ENCODE data around the gene GTF2H1.

Gene GTF2H1

GRCh38 chr11:18313965-18314763 lies 8.2 kb upstream of the GTF2H1 start:
- Histone ChIP-seq H3K23ac (ENCODE audit: low read length in 2 of 2) (no peak overlapping the region), H2BK12ac (ENCODE audit: low read length in 2 of 2) (no peak overlapping the region), H3K27ac (ENCODE audit: low read length, poor library complexity, severe bottlenecking) (peak overlapping the region; percentile 80), H3K18ac (ENCODE audit: low read depth in 1 of 2, low read length in 2 of 2) (no peak overlapping the region), H2BK5ac (ENCODE audit: low read depth, low read length, poor library complexity, severe bottlenecking) (peak overlapping the region; percentile 82), H2AFZ (ENCODE audit: low read depth, low read length) (no peak overlapping the region), H3K4me2 (ENCODE audit: low read length, poor library complexity, severe bottlenecking) (no peak overlapping the region), H3K4me1 (ENCODE audit: control insufficient read depth, insufficient read depth, low read depth, low read length) (peaks cover 4% of the 10 kb centered on the region), H3K36me3 (ENCODE audit: control insufficient read depth in 1 of 2, insufficient read depth in 2 of 2, low read depth in 1 of 2, low read length in 2 of 2) (peaks cover 5 to 21% of the 10 kb centered on the region in 2 experiments), H2BK120ac (ENCODE audit: low read depth, low read length) (no peak overlapping the region), H4K8ac (ENCODE audit: low read length) (no peak overlapping the region), H3K27me3 (ENCODE audit: control insufficient read depth in 1 of 2, insufficient read depth in 1 of 2, low read length in 2 of 2) (no peaks in the 10 kb centered on the region), H3K4me3 (ENCODE audit: insufficient read depth in 1 of 2, low read depth in 1 of 2, low read length in 2 of 2) (no peak overlapping the region), H3K9ac (ENCODE audit: low read length) (no peak overlapping the region), H2AK5ac (ENCODE audit: low read length, severe bottlenecking) (peak overlapping the region; percentile 100), H2BK15ac (ENCODE audit: low read depth, poor library complexity, severe bottlenecking) (no peak overlapping the region), H4K91ac (ENCODE audit: low read length) (no peak overlapping the region), H3K4ac (ENCODE audit: low read depth in 1 of 2, low read length in 2 of 2) (no peak overlapping the region), H3K79me1 (replicated peaks; ENCODE audit: low read length, poor library complexity, severe bottlenecking) (peaks cover 29% of the 10 kb centered on the region), H3K9me3 (ENCODE audit: control insufficient read depth, low read length) (no peaks in the 10 kb centered on the region), H3K14ac (ENCODE audit: low read length in 2 of 2) (no peak overlapping the region)
- WGBS = 95% methylated on average over 10 of the region's 10 CpGs
- DNase-seq = peak; percentile 54

GRCh38 chr11:18314784-18315523 lies 7.4 kb upstream of the GTF2H1 start:
- no peak overlapping the region for H2BK12ac ChIP-seq (ENCODE audit: low read length in 2 of 2)
- H3K18ac ChIP-seq (ENCODE audit: low read depth in 1 of 2, low read length in 2 of 2) = no peak overlapping the region
- H3K14ac ChIP-seq (ENCODE audit: low read length in 2 of 2) = no peak overlapping the region
- no peak overlapping the region for H3K27ac ChIP-seq (ENCODE audit: low read length, poor library complexity, severe bottlenecking)
- no peak overlapping the region for H3K9ac ChIP-seq (ENCODE audit: low read length)
- no peak overlapping the region for H3K23ac ChIP-seq (ENCODE audit: low read length in 2 of 2)
- H3K36me3 ChIP-seq (ENCODE audit: control insufficient read depth in 1 of 2, insufficient read depth in 2 of 2, low read depth in 1 of 2, low read length in 2 of 2) = peaks cover 2 to 13% of the 10 kb centered on the region in 2 experiments
- no peak overlapping the region for H3K4me3 ChIP-seq (ENCODE audit: insufficient read depth in 1 of 2, low read depth in 1 of 2, low read length in 2 of 2)
- no peak overlapping the region for H2AFZ ChIP-seq (ENCODE audit: low read depth, low read length)
- H3K4me2 ChIP-seq (ENCODE audit: low read length, poor library complexity, severe bottlenecking) = no peak overlapping the region
- H4K8ac ChIP-seq (ENCODE audit: low read length) = no peak overlapping the region
- 96% methylated on average over 6 of the region's 9 CpGs for WGBS
- no peak overlapping the region for H3K4ac ChIP-seq (ENCODE audit: low read depth in 1 of 2, low read length in 2 of 2)
- H2BK120ac ChIP-seq (ENCODE audit: low read depth, low read length) = no peak overlapping the region
- H3K27me3 ChIP-seq (ENCODE audit: control insufficient read depth in 1 of 2, insufficient read depth in 1 of 2, low read length in 2 of 2) = no peaks in the 10 kb centered on the region
- H3K4me1 ChIP-seq (ENCODE audit: control insufficient read depth, insufficient read depth, low read depth, low read length) = peaks cover 4% of the 10 kb centered on the region
- peak overlapping the region; percentile 82 for H2BK5ac ChIP-seq (ENCODE audit: low read depth, low read length, poor library complexity, severe bottlenecking)
- H2BK15ac ChIP-seq (ENCODE audit: low read depth, poor library complexity, severe bottlenecking) = no peak overlapping the region
- H4K91ac ChIP-seq (ENCODE audit: low read length) = no peak overlapping the region
- no peaks in the 10 kb centered on the region for H3K9me3 ChIP-seq (ENCODE audit: control insufficient read depth, low read length)
- H2AK5ac ChIP-seq (ENCODE audit: low read length, severe bottlenecking) = peak overlapping the region; percentile 100
- DNase-seq = no peak
- peaks cover 26% of the 10 kb centered on the region for H3K79me1 ChIP-seq (replicated peaks; ENCODE audit: low read length, poor library complexity, severe bottlenecking)

- H2BK120ac ChIP-seq (ENCODE audit: low read depth, low read length) = no peak overlapping the region
- no peak overlapping the region for H4K8ac ChIP-seq (ENCODE audit: low read length)
- peaks cover 20% of the 10 kb centered on the region for H3K79me1 ChIP-seq (replicated peaks; ENCODE audit: low read length, poor library complexity, severe bottlenecking)
- H3K14ac ChIP-seq (ENCODE audit: low read length in 2 of 2) = no peak overlapping the region
- no peak overlapping the region for H3K23ac ChIP-seq (ENCODE audit: low read length in 2 of 2)
- no peak overlapping the region for H3K4me2 ChIP-seq (ENCODE audit: low read length, poor library complexity, severe bottlenecking)
- peaks cover 4% of the 10 kb centered on the region for H3K4me1 ChIP-seq (ENCODE audit: control insufficient read depth, insufficient read depth, low read depth, low read length)
- H2BK15ac ChIP-seq (ENCODE audit: low read depth, poor library complexity, severe bottlenecking) = no peak overlapping the region
- H2BK12ac ChIP-seq (ENCODE audit: low read length in 2 of 2) = no peak overlapping the region
- peaks cover 2 to 3% of the 10 kb centered on the region in 2 experiments for H3K36me3 ChIP-seq (ENCODE audit: control insufficient read depth in 1 of 2, insufficient read depth in 2 of 2, low read depth in 1 of 2, low read length in 2 of 2)
- DNase-seq = no peak
- no peak overlapping the region for H4K91ac ChIP-seq (ENCODE audit: low read length)
- H3K18ac ChIP-seq (ENCODE audit: low read depth in 1 of 2, low read length in 2 of 2) = no peak overlapping the region
- no peaks in the 10 kb centered on the region for H3K9me3 ChIP-seq (ENCODE audit: control insufficient read depth, low read length)
- no peak overlapping the region for H3K4ac ChIP-seq (ENCODE audit: low read depth in 1 of 2, low read length in 2 of 2)
- H2BK5ac ChIP-seq (ENCODE audit: low read depth, low read length, poor library complexity, severe bottlenecking) = no peak overlapping the region
- H3K4me3 ChIP-seq (ENCODE audit: insufficient read depth in 1 of 2, low read depth in 1 of 2, low read length in 2 of 2) = no peak overlapping the region
- H2AK5ac ChIP-seq (ENCODE audit: low read length, severe bottlenecking) = no peak overlapping the region
- 100% methylated on average over 2 of the region's 2 CpGs for WGBS
- no peak overlapping the region for H2AFZ ChIP-seq (ENCODE audit: low read depth, low read length)
- H3K27ac ChIP-seq (ENCODE audit: low read length, poor library complexity, severe bottlenecking) = no peak overlapping the region
- no peaks in the 10 kb centered on the region for H3K27me3 ChIP-seq (ENCODE audit: control insufficient read depth in 1 of 2, insufficient read depth in 1 of 2, low read length in 2 of 2)
- no peak overlapping the region for H3K9ac ChIP-seq (ENCODE audit: low read length)
Observed at GRCh38 chr11:18315893-18316292, 6.5 kb upstream of the GTF2H1 start.

GRCh38 chr11:18317551-18317950 lies 4.8 kb upstream of the GTF2H1 start:
- H3K4me3 ChIP-seq (ENCODE audit: insufficient read depth in 1 of 2, low read depth in 1 of 2, low read length in 2 of 2) = no peak overlapping the region
- no peak overlapping the region for H2BK15ac ChIP-seq (ENCODE audit: low read depth, poor library complexity, severe bottlenecking)
- no peak overlapping the region for H3K9ac ChIP-seq (ENCODE audit: low read length)
- H3K4ac ChIP-seq (ENCODE audit: low read depth in 1 of 2, low read length in 2 of 2) = no peak overlapping the region
- H2AFZ ChIP-seq (ENCODE audit: low read depth, low read length) = no peak overlapping the region
- peaks cover 19% of the 10 kb centered on the region for H3K79me1 ChIP-seq (replicated peaks; ENCODE audit: low read length, poor library complexity, severe bottlenecking)
- H2BK120ac ChIP-seq (ENCODE audit: low read depth, low read length) = no peak overlapping the region
- H3K4me1 ChIP-seq (ENCODE audit: control insufficient read depth, insufficient read depth, low read depth, low read length) = peaks cover 4% of the 10 kb centered on the region
- no peak overlapping the region for H3K4me2 ChIP-seq (ENCODE audit: low read length, poor library complexity, severe bottlenecking)
- no peak overlapping the region for H3K14ac ChIP-seq (ENCODE audit: low read length in 2 of 2)
- H2BK12ac ChIP-seq (ENCODE audit: low read length in 2 of 2) = no peak overlapping the region
- H3K23ac ChIP-seq (ENCODE audit: low read length in 2 of 2) = no peak overlapping the region
- H3K27me3 ChIP-seq (ENCODE audit: control insufficient read depth in 1 of 2, insufficient read depth in 1 of 2, low read length in 2 of 2) = no peaks in the 10 kb centered on the region
- no peak for DNase-seq
- no peak overlapping the region for H2BK5ac ChIP-seq (ENCODE audit: low read depth, low read length, poor library complexity, severe bottlenecking)
- H4K8ac ChIP-seq (ENCODE audit: low read length) = no peak overlapping the region
- no peak overlapping the region for H2AK5ac ChIP-seq (ENCODE audit: low read length, severe bottlenecking)
- WGBS = 94% methylated on average over 4 of the region's 4 CpGs
- no peak overlapping the region for H3K18ac ChIP-seq (ENCODE audit: low read depth in 1 of 2, low read length in 2 of 2)
- H3K9me3 ChIP-seq (ENCODE audit: control insufficient read depth, low read length) = no peaks in the 10 kb centered on the region
- H3K27ac ChIP-seq (ENCODE audit: low read length, poor library complexity, severe bottlenecking) = no peak overlapping the region
- H4K91ac ChIP-seq (ENCODE audit: low read length) = no peak overlapping the region
- H3K36me3 ChIP-seq (ENCODE audit: control insufficient read depth in 1 of 2, insufficient read depth in 2 of 2, low read depth in 1 of 2, low read length in 2 of 2) = peaks cover 0 to 2% of the 10 kb centered on the region in 2 experiments

Data from mesenchymal stem cell (in vitro differentiated cells and primary cell).